ENCODE measurements around the gene ATL2. TPM values are rescaled to one million over a fixed set of nuclear protein-coding genes. Genes with fewer than 3 reads are reported as not detected.

The ATL2 gene
- total RNA-seq, 2 donors from 2014 or later, result 125 to 139 TPM

DNA sequence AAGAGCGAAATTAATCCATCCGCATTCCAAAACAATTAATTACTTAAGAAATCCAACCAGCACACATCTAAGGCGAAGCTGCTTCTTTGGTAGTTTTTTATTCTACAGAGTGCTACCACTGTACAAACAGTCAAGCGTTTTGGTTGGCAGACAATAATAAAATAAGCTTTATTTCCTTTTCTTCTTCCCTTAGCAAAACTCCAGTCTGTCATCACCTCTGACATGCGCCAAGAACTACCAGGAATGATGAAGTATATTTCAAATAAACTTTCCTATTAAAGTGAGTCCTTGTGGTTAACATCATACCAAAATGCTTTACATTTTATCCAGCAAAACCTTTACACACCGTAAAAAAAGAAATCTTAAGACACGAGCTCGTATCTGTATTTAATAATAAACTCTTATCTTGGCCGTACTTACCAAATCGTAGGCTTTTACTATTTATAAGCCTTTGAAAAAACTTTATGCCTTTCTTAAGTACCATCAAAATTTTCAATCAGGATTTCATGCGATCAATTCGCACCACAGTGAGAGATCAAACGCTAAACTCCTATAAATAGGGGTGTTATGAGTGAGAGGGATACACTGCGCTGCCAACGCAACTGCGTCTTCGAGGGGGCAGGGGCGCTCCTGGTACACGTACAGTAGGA lies 1.3 kb downstream of the ATL2 start:
- TF ChIP-seq, protein P1, sequence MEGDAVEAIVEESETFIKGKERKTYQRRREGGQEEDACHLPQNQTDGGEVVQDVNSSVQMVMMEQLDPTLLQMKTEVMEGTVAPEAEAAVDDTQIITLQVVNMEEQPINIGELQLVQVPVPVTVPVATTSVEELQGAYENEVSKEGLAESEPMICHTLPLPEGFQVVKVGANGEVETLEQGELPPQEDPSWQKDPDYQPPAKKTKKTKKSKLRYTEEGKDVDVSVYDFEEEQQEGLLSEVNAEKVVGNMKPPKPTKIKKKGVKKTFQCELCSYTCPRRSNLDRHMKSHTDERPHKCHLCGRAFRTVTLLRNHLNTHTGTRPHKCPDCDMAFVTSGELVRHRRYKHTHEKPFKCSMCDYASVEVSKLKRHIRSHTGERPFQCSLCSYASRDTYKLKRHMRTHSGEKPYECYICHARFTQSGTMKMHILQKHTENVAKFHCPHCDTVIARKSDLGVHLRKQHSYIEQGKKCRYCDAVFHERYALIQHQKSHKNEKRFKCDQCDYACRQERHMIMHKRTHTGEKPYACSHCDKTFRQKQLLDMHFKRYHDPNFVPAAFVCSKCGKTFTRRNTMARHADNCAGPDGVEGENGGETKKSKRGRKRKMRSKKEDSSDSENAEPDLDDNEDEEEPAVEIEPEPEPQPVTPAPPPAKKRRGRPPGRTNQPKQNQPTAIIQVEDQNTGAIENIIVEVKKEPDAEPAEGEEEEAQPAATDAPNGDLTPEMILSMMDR (conservative IDR thresholded peaks at IDR 0.05), result no peak
- peak overlapping the region; percentile 93 for H3K27ac Mint-ChIP-seq
- no peaks in the 10 kb centered on the region for H3K9me3 Mint-ChIP-seq
- H3K36me3 ChIP-seq (ENCODE audit: control insufficient read depth, insufficient read depth, low read length), result peaks cover 26% of the 10 kb centered on the region
- no peaks in the 10 kb centered on the region for H3K27me3 Mint-ChIP-seq (ENCODE audit: insufficient read depth)
- no peaks in the 10 kb centered on the region for H3K9me3 ChIP-seq (ENCODE audit: control insufficient read depth, low read length)
- peak overlapping the region; percentile 93 for H3K9ac ChIP-seq (ENCODE audit: extremely low read depth, low read length, poor library complexity, severe bottlenecking)
- no peak for DNase-seq
- peak overlapping the region; percentile 93 for H3K4me3 Mint-ChIP-seq
- no peaks in the 10 kb centered on the region for H3K27me3 ChIP-seq (ENCODE audit: control insufficient read depth, insufficient read depth, low read length, poor library complexity, severe bottlenecking)
- WGBS, 2 experiments (ENCODE audit: insufficient coverage in 1 of 2, insufficient read length in 1 of 2), result 27 to 36% methylated on average over 15 to 19 of the region's 19 CpGs
- peaks cover 51% of the 10 kb centered on the region for H3K4me1 Mint-ChIP-seq
- peak overlapping the region; percentile 98 for H3K4me3 ChIP-seq (ENCODE audit: low read length)
- H3K36me3 Mint-ChIP-seq (ENCODE audit: low read depth), result peaks cover 11% of the 10 kb centered on the region
- peaks cover 6% of the 10 kb centered on the region for H3K4me1 ChIP-seq (ENCODE audit: control insufficient read depth, insufficient read depth, low read length)
- no peak overlapping the region for H3K27ac ChIP-seq (ENCODE audit: low read depth, low read length)

GRCh38 chr2:38374984-38375383 lies 2.1 kb downstream of the ATL2 start:
- H3K27ac ChIP-seq (ENCODE audit: low read depth, low read length), result no peak overlapping the region
- H3K4me1 Mint-ChIP-seq, result peaks cover 43% of the 10 kb centered on the region
- H3K4me1 ChIP-seq (ENCODE audit: control insufficient read depth, insufficient read depth, low read length), result peaks cover 6% of the 10 kb centered on the region
- peak overlapping the region; percentile 98 for H3K4me3 ChIP-seq (ENCODE audit: low read length)
- no peaks in the 10 kb centered on the region for H3K9me3 ChIP-seq (ENCODE audit: control insufficient read depth, low read length)
- no peaks in the 10 kb centered on the region for H3K9me3 Mint-ChIP-seq
- TF ChIP-seq, protein P1 (conservative IDR thresholded peaks at IDR 0.05), result no peak
- H3K9ac ChIP-seq (ENCODE audit: extremely low read depth, low read length, poor library complexity, severe bottlenecking), result peak overlapping the region; percentile 93
- H3K36me3 Mint-ChIP-seq (ENCODE audit: low read depth), result peaks cover 11% of the 10 kb centered on the region
- no peaks in the 10 kb centered on the region for H3K27me3 Mint-ChIP-seq (ENCODE audit: insufficient read depth)
- H3K27me3 ChIP-seq (ENCODE audit: control insufficient read depth, insufficient read depth, low read length, poor library complexity, severe bottlenecking), result no peaks in the 10 kb centered on the region
- peak overlapping the region; percentile 69 for H3K27ac Mint-ChIP-seq
- DNase-seq, result no peak
- H3K36me3 ChIP-seq (ENCODE audit: control insufficient read depth, insufficient read depth, low read length), result peaks cover 29% of the 10 kb centered on the region
- peak overlapping the region; percentile 93 for H3K4me3 Mint-ChIP-seq
- 79 to 90% methylated on average over 1 to 2 of the region's 2 CpGs for WGBS, 2 experiments (ENCODE audit: insufficient coverage in 1 of 2, insufficient read length in 1 of 2)

DNA sequence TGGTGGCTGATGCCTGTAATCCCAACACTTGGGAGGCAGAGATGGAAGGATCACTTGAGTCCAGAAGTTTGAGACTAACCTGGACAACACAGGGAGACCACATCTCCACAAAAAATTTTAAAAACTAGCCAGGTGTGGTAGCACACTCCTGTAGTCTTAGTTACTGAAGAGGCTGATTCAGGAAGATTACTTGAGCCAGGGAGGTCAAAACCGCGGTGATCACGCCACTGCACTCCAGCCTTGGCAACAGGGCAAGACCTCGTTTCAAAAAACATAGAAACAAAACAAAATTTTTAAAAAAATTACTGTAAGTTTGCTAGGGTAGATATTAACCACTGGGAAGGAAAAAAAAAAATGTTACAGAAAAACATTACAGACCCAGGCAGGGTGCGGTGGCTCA lies 5.8 kb downstream of the ATL2 start:
- H3K36me3 ChIP-seq (ENCODE audit: control insufficient read depth, insufficient read depth, low read length), result peaks cover 33% of the 10 kb centered on the region
- TF ChIP-seq, protein P1 (conservative IDR thresholded peaks at IDR 0.05), result no peak
- H3K36me3 Mint-ChIP-seq (ENCODE audit: low read depth), result peaks cover 13% of the 10 kb centered on the region
- H3K4me1 Mint-ChIP-seq, result peaks cover 29% of the 10 kb centered on the region
- H3K4me3 ChIP-seq (ENCODE audit: low read length), result no peak overlapping the region
- no peaks in the 10 kb centered on the region for H3K27me3 ChIP-seq (ENCODE audit: control insufficient read depth, insufficient read depth, low read length, poor library complexity, severe bottlenecking)
- H3K27me3 Mint-ChIP-seq (ENCODE audit: insufficient read depth), result no peaks in the 10 kb centered on the region
- no peaks in the 10 kb centered on the region for H3K4me1 ChIP-seq (ENCODE audit: control insufficient read depth, insufficient read depth, low read length)
- DNase-seq, result no peak
- H3K27ac ChIP-seq (ENCODE audit: low read depth, low read length), result no peak overlapping the region
- H3K9ac ChIP-seq (ENCODE audit: extremely low read depth, low read length, poor library complexity, severe bottlenecking), result no peak overlapping the region
- WGBS, 2 experiments (ENCODE audit: insufficient coverage in 1 of 2, insufficient read length in 1 of 2), result 100% methylated on average over 4 of the region's 5 CpGs; no CpG with 5 or more reads in 1 of the 2 experiments
- H3K9me3 Mint-ChIP-seq, result no peaks in the 10 kb centered on the region
- H3K9me3 ChIP-seq (ENCODE audit: control insufficient read depth, low read length), result no peaks in the 10 kb centered on the region
- no peak overlapping the region for H3K4me3 Mint-ChIP-seq
- H3K27ac Mint-ChIP-seq, result no peak overlapping the region
